Endothelial cell of umbilical vein (primary cell): Measurements from ENCODE around the gene ACTL7A. TPM values are rescaled to one million over a fixed set of nuclear protein-coding genes. Genes with fewer than 3 reads are reported as not detected.

Experiments used
- BruUV-seq: library from RNA; stranded (reverse); fragments of 400-500 nt; replicated peaks from 2 replicates; lab custom pipeline; 2021; lab: Mats Ljungman, UMichigan
- CTCF ChIA-PET: fragments of 300-600, 350-600 bp; sonication (Branson Sonifier 250); formaldehyde crosslinking; loops from one replicate; lab custom pipeline; 2021; ENCODE audit warnings: antibody characterized with exemption, inconsistent platforms; lab: Charles Lee
- POLR2A ChIA-PET: fragments of 300-600, 350-600 bp; sonication (Branson Sonifier 250); formaldehyde crosslinking; loops from one replicate; lab custom pipeline; 2021; ENCODE audit warnings: antibody characterized with exemption, inconsistent platforms; lab: Charles Lee
- DNase-seq: peaks from one replicate; pipeline ENCODE4 v3.0.0-alpha.2; 2011; ENCODE audit warnings: low read depth, low spot score
- FAIRE-seq: peaks from 2 replicates; lab custom pipeline; 2011; peaks lifted over from hg19 to GRCh38; lab: Jason Lieb, UNC
- H2AFZ ChIP-seq: 2 replicates; pipeline ENCODE4 v1.6.0; 2012; ENCODE audit warnings: low read depth, low read length, control low read depth, inconsistent platforms
- H3K27ac ChIP-seq: 2 replicates; pipeline ENCODE4 v1.5.1; 2011; ENCODE audit warnings: low read depth, mild to moderate bottlenecking, control low read depth, low read length, moderate library complexity; ENCODE audit not compliant: insufficient read depth
- H3K27me3 ChIP-seq, 2 experiments: 2 replicates each; pipeline versions ENCODE4 v1.6.0 to v1.6.1; 2011; ENCODE audit warnings: low read length in 2 of 2, mixed read lengths in 1 of 2; ENCODE audit not compliant: control insufficient read depth in 2 of 2, insufficient read depth in 2 of 2
- H3K36me3 ChIP-seq, 2 experiments: 2 replicates in 1 of 2; 3 replicates in 1 of 2; pipeline ENCODE4 v1.5.1; 2011; ENCODE audit warnings: low read length in 2 of 2, mild to moderate bottlenecking in 1 of 2, moderate library complexity in 1 of 2; ENCODE audit not compliant: control insufficient read depth in 2 of 2, insufficient read depth in 2 of 2; ENCODE audit errors: extremely low read depth in 1 of 2
- H3K4me1 ChIP-seq: 3 replicates; pipeline ENCODE4 v1.5.1; 2011; ENCODE audit warnings: mild to moderate bottlenecking, low read length; ENCODE audit not compliant: control insufficient read depth, insufficient read depth; ENCODE audit errors: extremely low read depth
- H3K4me2 ChIP-seq: 2 replicates; pipeline ENCODE4 v1.6.1; 2011; ENCODE audit warnings: low read length, control low read depth, mixed read lengths; ENCODE audit not compliant: insufficient read depth
- H3K4me3 ChIP-seq, 3 experiments: fragments of 200-600 bp in 1 of 3; sonication (generic), shearing (Covaris generic) in 1 of 3; replicated peaks in 1 of 3; 2 replicates each; pipeline ENCODE4 v1.5.1; 2011 to 2016; ENCODE audit warnings: control low read depth in 3 of 3, low read length in 3 of 3, mild to moderate bottlenecking in 2 of 3, inconsistent platforms in 1 of 3, low read depth in 1 of 3, moderate library complexity in 1 of 3; ENCODE audit not compliant: insufficient read depth in 1 of 3
- H3K79me2 ChIP-seq: 2 replicates; pipeline ENCODE4 v1.6.0; 2012; ENCODE audit warnings: low read length, inconsistent platforms; ENCODE audit not compliant: control insufficient read depth, insufficient read depth
- H3K9ac ChIP-seq: replicated peaks from 2 replicates; pipeline ENCODE3; 2011; ENCODE audit warnings: low read length, control low read depth; ENCODE audit not compliant: insufficient read depth; ENCODE audit errors: extremely low read depth
- H3K9me1 ChIP-seq: replicated peaks from 3 replicates; pipeline ENCODE4 v1.6.0; 2011; ENCODE audit warnings: mild to moderate bottlenecking, low read length; ENCODE audit not compliant: control insufficient read depth, insufficient read depth; ENCODE audit errors: extremely low read depth
- H3K9me3 ChIP-seq: replicated peaks from 2 replicates; pipeline ENCODE4 v1.5.1; 2012; ENCODE audit warnings: low read length, inconsistent platforms; ENCODE audit not compliant: control insufficient read depth, insufficient read depth
- H4K20me1 ChIP-seq: replicated peaks from 2 replicates; pipeline ENCODE3; 2011; ENCODE audit warnings: mild to moderate bottlenecking, low read length; ENCODE audit not compliant: control insufficient read depth, insufficient read depth; ENCODE audit errors: extremely low read depth
- CTCF ChIP-seq, 2 donors: IDR thresholded peaks; 1 replicate in 1 of 2; 2 replicates in 1 of 2; pipeline ENCODE4 v1.5.1; 2011; ENCODE audit warnings: low read length in 2 of 2, mild to moderate bottlenecking in 2 of 2, moderate library complexity in 2 of 2, control low read depth in 1 of 2, inconsistent platforms in 1 of 2, low read depth in 1 of 2; ENCODE audit not compliant: insufficient read depth in 1 of 2; ENCODE audit errors: extremely low read depth in 1 of 2
- EZH2 ChIP-seq: IDR thresholded peaks from 2 replicates; pipeline ENCODE4 v1.6.1; 2012; ENCODE audit warnings: borderline replicate concordance, low read depth, mild to moderate bottlenecking, moderate library complexity, low read length, inconsistent platforms; ENCODE audit not compliant: severe bottlenecking
- FOS ChIP-seq: IDR thresholded peaks from 2 replicates; pipeline ENCODE4 v1.6.1; 2011; ENCODE audit warnings: mild to moderate bottlenecking, low read length, moderate library complexity, borderline replicate concordance; ENCODE audit not compliant: insufficient read depth
- GATA2 ChIP-seq: IDR thresholded peaks from 2 replicates; pipeline ENCODE4 v1.7.0; 2011; ENCODE audit warnings: low read depth, mild to moderate bottlenecking, moderate library complexity, mixed read lengths, low read length; ENCODE audit not compliant: insufficient read length, insufficient read depth
- JUN ChIP-seq: IDR thresholded peaks from 2 replicates; pipeline ENCODE4 v1.6.1; 2011; ENCODE audit warnings: borderline replicate concordance, low read depth; ENCODE audit not compliant: insufficient read length, insufficient read depth
- MAX ChIP-seq: IDR thresholded peaks from 2 replicates; pipeline ENCODE4 v1.6.1; 2011; ENCODE audit not compliant: insufficient read depth, insufficient read length
- MYC ChIP-seq: IDR thresholded peaks from one replicate; pipeline ENCODE4 v1.6.1; 2011; ENCODE audit warnings: mild to moderate bottlenecking, low read depth, low read length
- POLR2A ChIP-seq: IDR thresholded peaks from 2 replicates; pipeline ENCODE4 v1.6.1; 2012; ENCODE audit warnings: low read depth, mild to moderate bottlenecking, control low read depth, low read length
- POLR2AphosphoS5 ChIP-seq: IDR thresholded peaks from 2 replicates; pipeline ENCODE4 v1.6.1; 2012; ENCODE audit warnings: low read depth, mild to moderate bottlenecking, control low read depth, low read length, moderate library complexity; ENCODE audit not compliant: insufficient read depth
- dilution Hi-C: fragments of 300-500 bp; cut with MboI; formaldehyde crosslinking; loops from one replicate; pipeline ENCODE4 v1.15.0; 2019; ENCODE audit warnings: low sequenced_read_pairs; ENCODE audit not compliant: extremely low pct_ligation_motif_present
- intact Hi-C: fragments of 100-400 bp; cut with micrococcal nuclease; formaldehyde crosslinking; loops from one replicate; pipeline ENCODE4 v1.10.0; 2022
- polyA plus RNA-seq, 4 experiments: library from polyadenylated mRNA; depleted of rRNA in 3 of 4; stranded (reverse) in 3 of 4; unstranded in 1 of 4; fragments of >200 nt; gene quantifications; 2 replicates each; pipeline versions ENCODE4 v1.2.1 to v1.2.3, GENCODE V29; 2011 to 2012; ENCODE audit warnings: missing spikeins in 1 of 4
- total RNA-seq: library from RNA; stranded (reverse); gene quantifications from 2 replicates; pipeline ENCODE4 v1.2.3, GENCODE V29; 2021

ACTL7A gene
- total and polyA plus RNA-seq, 2 donors (not counting 3 experiments of a cell fraction or from before 2014, with no cell fraction given) = not detected

GRCh38 chr9:108861464-108861863 is 602 bp upstream of the ACTL7A start:
- no TSS peak for BruUV-seq
- dilution Hi-C loops = no loop called here

More at GRCh38 chr9:108861464-108861863, 602 bp upstream of the ACTL7A start:
- no peak for FAIRE-seq
- H3K36me3 ChIP-seq = no peaks in the 10 kb centered on the region
- H3K4me1 ChIP-seq = no peaks in the 10 kb centered on the region
- ChIA-PET CTCF (interaction anchor here (1.0 to 1.5 kb wide), 2 partner anchors 12 to 90 kb away, joined by 3 read pairs; no protein-coding TSS in a partner anchor), POLR2A (no interaction called here)
- intact Hi-C loops = no loop called here
- no peaks in the 10 kb centered on the region for H4K20me1 ChIP-seq
- H3K27ac ChIP-seq = no peak overlapping the region
- no peaks in the 10 kb centered on the region for H3K27me3 ChIP-seq
- H3K79me2 ChIP-seq = no peaks in the 10 kb centered on the region
- TF ChIP-seq EZH2 (no peak), POLR2AphosphoS5 (no peak), MAX (no peak), FOS (no peak), MYC (no peak), GATA2 (no peak), CTCF (IDR thresholded peaks at IDR 0.05; ENCODE audit: extremely low read depth in 1 of 2, insufficient read depth in 1 of 2, low read depth in 1 of 2, low read length in 2 of 2) (no peak), JUN (no peak), POLR2A (no peak)
- no peak overlapping the region for H3K9ac ChIP-seq
- DNase-seq = no peak
- H3K4me3 ChIP-seq = no peak overlapping the region
- H3K9me1 ChIP-seq = no peaks in the 10 kb centered on the region
- no peak overlapping the region for H2AFZ ChIP-seq
- no peaks in the 10 kb centered on the region for H3K9me3 ChIP-seq
- no peak overlapping the region for H3K4me2 ChIP-seq
